SK-N-SH (cell line): ENCODE data around the gene RAB18. TPM values are rescaled to one million over a fixed set of nuclear protein-coding genes. Genes with fewer than 3 reads are reported as not detected.

ENCODE experiments used
- CTCF ChIA-PET: fragments of 300-600, 350-600 bp; formaldehyde crosslinking; extraction: SDS; loops from one replicate; lab custom pipeline; 2021; lab: Yijun Ruan, JAX
- POLR2A ChIA-PET: fragments of 350-600 bp; sonication (Branson Sonifier 250); formaldehyde crosslinking; extraction: SDS; loops from one replicate; lab custom pipeline; 2020; ENCODE audit warnings: antibody characterized with exemption, inconsistent platforms; lab: Yijun Ruan, JAX
- DNase-seq: peaks from one replicate; pipeline ENCODE4 v3.0.0; 2012
- H2AFZ ChIP-seq: fragments of 200-600 bp; sonication (generic); 2 replicates; pipeline ENCODE4 v1.8.1; 2016; ENCODE audit warnings: antibody characterized with exemption, mild to moderate bottlenecking, low read depth
- H3F3A ChIP-seq: fragments of 200-600 bp; sonication (generic); replicated peaks from 2 replicates; pipeline ENCODE3; 2016; ENCODE audit warnings: antibody characterized with exemption, mild to moderate bottlenecking; ENCODE audit not compliant: insufficient read depth
- H3K27ac ChIP-seq, 2 experiments: fragments of 200-500 bp in 1 of 2; fragments of 200-600 bp in 1 of 2; sonication (Bioruptor generic) in 1 of 2; sonication (generic), shearing (Covaris generic) in 1 of 2; 2 replicates each; pipeline versions ENCODE4 v1.5.1 to v1.6.1; 2014 to 2016; ENCODE audit warnings: low read depth in 2 of 2, inconsistent platforms in 1 of 2, low read length in 1 of 2, mild to moderate bottlenecking in 1 of 2, mixed read lengths in 1 of 2
- H3K27me3 ChIP-seq: fragments of 200-600 bp; sonication (generic), shearing (Covaris generic); 2 replicates; pipeline ENCODE4 v1.6.1; 2016; ENCODE audit warnings: mixed run types; ENCODE audit not compliant: insufficient read depth
- H3K36me3 ChIP-seq, 2 experiments: fragments of 200-500 bp in 1 of 2; fragments of 200-600 bp in 1 of 2; sonication (Bioruptor generic) in 1 of 2; sonication (generic) in 1 of 2; replicated peaks in 1 of 2; 2 replicates each; pipeline versions ENCODE3 to v1.5.1; 2014 to 2016; ENCODE audit warnings: low read length in 1 of 2, mild to moderate bottlenecking in 1 of 2; ENCODE audit not compliant: insufficient read depth in 2 of 2, control insufficient read depth in 1 of 2
- H3K4me1 ChIP-seq, 2 experiments: fragments of 200-500 bp in 1 of 2; fragments of 200-600 bp in 1 of 2; sonication (Bioruptor generic) in 1 of 2; sonication (generic), shearing (Covaris generic) in 1 of 2; 2 replicates each; pipeline versions ENCODE4 v1.5.1 to v1.6.1; 2014 to 2016; ENCODE audit warnings: low read depth in 1 of 2, low read length in 1 of 2, mixed run types in 1 of 2; ENCODE audit not compliant: insufficient read depth in 2 of 2, control insufficient read depth in 1 of 2
- H3K4me2 ChIP-seq: fragments of 200-600 bp; sonication (generic), shearing (Covaris generic); 2 replicates; pipeline ENCODE4 v1.6.1; 2017; ENCODE audit warnings: mixed run types
- H3K4me3 ChIP-seq, 2 experiments: fragments of 200-500 bp in 1 of 2; fragments of 200-600 bp in 1 of 2; sonication (Bioruptor generic) in 1 of 2; sonication (generic), shearing (Covaris generic) in 1 of 2; 2 replicates each; pipeline versions ENCODE4 v1.5.1 to v1.8.1; 2014 to 2016; ENCODE audit warnings: low read depth in 2 of 2, inconsistent platforms in 1 of 2, low read length in 1 of 2, mild to moderate bottlenecking in 1 of 2, mixed read lengths in 1 of 2, moderate library complexity in 1 of 2
- H3K79me2 ChIP-seq: fragments of 200-600 bp; sonication (generic); 2 replicates; pipeline ENCODE4 v1.8.1; 2017; ENCODE audit warnings: mild to moderate bottlenecking; ENCODE audit not compliant: insufficient read depth
- H3K9ac ChIP-seq: fragments of 200-600 bp; sonication (generic); 2 replicates; pipeline ENCODE4 v1.6.1; 2017; ENCODE audit warnings: mixed run types
- H3K9me2 ChIP-seq: fragments of 200-600 bp; sonication (generic); 2 replicates; pipeline ENCODE4 v1.6.1; 2017; ENCODE audit warnings: mixed run types
- H3K9me3 ChIP-seq: fragments of 200-600 bp; sonication (generic); 2 replicates; pipeline ENCODE4 v1.6.1; 2017; ENCODE audit warnings: mixed run types, mild to moderate bottlenecking, moderate library complexity
- H4K20me1 ChIP-seq: fragments of 200-600 bp; sonication (generic); 2 replicates; pipeline ENCODE4 v1.6.1; 2017; ENCODE audit warnings: mild to moderate bottlenecking, mixed run types; ENCODE audit not compliant: insufficient read depth
- CHD2 ChIP-seq: fragments of 150-350 bp; IDR thresholded peaks from 2 replicates; pipeline ENCODE4 v1.6.1; 2018; ENCODE audit warnings: low read length; ENCODE audit not compliant: partially characterized antibody
- ELF1 ChIP-seq: IDR thresholded peaks from 2 replicates; pipeline ENCODE4 v1.4.0; 2012
- EZH2phosphoT487 ChIP-seq: fragments of 200-600 bp; sonication (generic); IDR thresholded peaks from 2 replicates; pipeline ENCODE4 v1.6.1; 2017; ENCODE audit warnings: low read depth, mixed run types, mild to moderate bottlenecking, antibody characterized with exemption, moderate library complexity, borderline replicate concordance
- FOSL2 ChIP-seq: IDR thresholded peaks from 2 replicates; pipeline ENCODE4 v1.4.0; 2012; ENCODE audit warnings: low read depth, mild to moderate bottlenecking, moderate library complexity, borderline replicate concordance
- JUND ChIP-seq: IDR thresholded peaks from 2 replicates; pipeline ENCODE4 v1.4.0; 2012
- MXI1 ChIP-seq: IDR thresholded peaks from 2 replicates; pipeline ENCODE4 v1.6.1; 2012; ENCODE audit warnings: mild to moderate bottlenecking, low read depth, low read length, improper control_type of control experiment
- NFIC ChIP-seq: IDR thresholded peaks from 2 replicates; pipeline ENCODE4 v1.4.0; 2012; ENCODE audit warnings: borderline replicate concordance
- NRF1 ChIP-seq: IDR thresholded peaks from 2 replicates; pipeline ENCODE4 v1.6.1; 2012; ENCODE audit warnings: low read depth, mild to moderate bottlenecking, low read length
- POLR2AphosphoS5 ChIP-seq: IDR thresholded peaks from 2 replicates; pipeline ENCODE4 v1.6.1; 2012; ENCODE audit warnings: low read depth, low read length
- RCOR1 ChIP-seq: fragments of 150-350 bp; IDR thresholded peaks from 2 replicates; pipeline ENCODE4 v1.6.1; 2017; ENCODE audit warnings: antibody characterized with exemption, low read length
- RFX5 ChIP-seq: IDR thresholded peaks from 2 replicates; pipeline ENCODE4 v1.6.1; 2012; ENCODE audit warnings: mild to moderate bottlenecking, improper control_type of control experiment, low read length
- SMC3 ChIP-seq: IDR thresholded peaks from 2 replicates; pipeline ENCODE4 v1.6.1; 2012; ENCODE audit warnings: low read depth, low read length, improper control_type of control experiment
- TEAD4 ChIP-seq: IDR thresholded peaks from 2 replicates; pipeline ENCODE4 v1.4.0; 2012; ENCODE audit warnings: mild to moderate bottlenecking, borderline replicate concordance; ENCODE audit not compliant: insufficient read depth
- USF2 ChIP-seq: fragments of 150-350 bp; IDR thresholded peaks from 2 replicates; pipeline ENCODE4 v1.6.1; 2017; ENCODE audit warnings: antibody characterized with exemption, low read length, low read depth, borderline replicate concordance
- WGBS: methylation state at CpG from one replicate; pipeline ENCODE4 v1.1.6; 2017; ENCODE audit warnings: low lambda C conversion rate; 5-methylcytosine and 5-hydroxymethylcytosine counted together
- polyA plus RNA-seq, 3 experiments: library from polyadenylated mRNA; depleted of rRNA; stranded (reverse); fragments of >200 nt; gene quantifications; 2 replicates each; pipeline ENCODE4 v1.2.3, GENCODE V29; 2012
- TF ChIP-seq, protein P1 (sequence below): fragments of 200-600 bp; sonication (generic); IDR thresholded peaks from 2 replicates; pipeline ENCODE4 v1.6.1; 2017; ENCODE audit warnings: antibody characterized with exemption, mild to moderate bottlenecking, moderate library complexity

Gene RAB18
- polyA plus RNA-seq, 1 of the 3 experiments (the other 2 are of a cell fraction) = 10.2 TPM

DNA sequence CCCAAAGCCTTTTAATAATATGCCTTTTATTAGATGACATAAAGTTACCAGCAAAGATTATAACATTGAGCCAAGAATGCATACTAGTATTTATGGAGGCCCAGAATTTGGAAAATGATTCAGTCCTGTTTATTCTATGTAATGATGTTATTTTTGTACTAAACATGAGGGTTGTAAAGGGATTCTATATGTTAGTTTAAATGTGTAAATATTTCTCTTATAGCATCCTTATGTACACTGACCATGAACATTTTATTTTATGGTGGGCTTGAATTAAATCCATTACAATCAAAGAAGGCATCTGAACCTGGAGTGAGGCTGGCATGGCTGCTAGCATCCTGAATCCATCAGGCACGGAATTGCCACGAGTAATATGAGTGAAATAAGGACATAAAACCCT is 80.2 kb downstream of the RAB18 start:
- Histone ChIP-seq H3K79me2 (no peaks in the 10 kb centered on the region), H3K27me3 (no peaks in the 10 kb centered on the region; the same call in 1 of the 2 replicates), H3K4me1 (no peaks in the 10 kb centered on the region), H3K36me3 (no peaks in the 10 kb centered on the region), H4K20me1 (no peaks in the 10 kb centered on the region), H3K4me2 (no peak overlapping the region), H3K27ac (no peak overlapping the region), H3K9me2 (no peaks in the 10 kb centered on the region), H3K4me3 (no peak overlapping the region), H3F3A (no peaks in the 10 kb centered on the region), H3K9me3 (no peaks in the 10 kb centered on the region), H3K9ac (no peak overlapping the region), H2AFZ (no peak overlapping the region)
- TF ChIP-seq NFIC = no peak
- TF ChIP-seq TEAD4 = no peak
- no peak for TF ChIP-seq RCOR1
- no peak for TF ChIP-seq JUND
- TF ChIP-seq NRF1 = no peak
- no peak for TF ChIP-seq MXI1
- TF ChIP-seq ELF1 = no peak
- TF ChIP-seq, protein P1, sequence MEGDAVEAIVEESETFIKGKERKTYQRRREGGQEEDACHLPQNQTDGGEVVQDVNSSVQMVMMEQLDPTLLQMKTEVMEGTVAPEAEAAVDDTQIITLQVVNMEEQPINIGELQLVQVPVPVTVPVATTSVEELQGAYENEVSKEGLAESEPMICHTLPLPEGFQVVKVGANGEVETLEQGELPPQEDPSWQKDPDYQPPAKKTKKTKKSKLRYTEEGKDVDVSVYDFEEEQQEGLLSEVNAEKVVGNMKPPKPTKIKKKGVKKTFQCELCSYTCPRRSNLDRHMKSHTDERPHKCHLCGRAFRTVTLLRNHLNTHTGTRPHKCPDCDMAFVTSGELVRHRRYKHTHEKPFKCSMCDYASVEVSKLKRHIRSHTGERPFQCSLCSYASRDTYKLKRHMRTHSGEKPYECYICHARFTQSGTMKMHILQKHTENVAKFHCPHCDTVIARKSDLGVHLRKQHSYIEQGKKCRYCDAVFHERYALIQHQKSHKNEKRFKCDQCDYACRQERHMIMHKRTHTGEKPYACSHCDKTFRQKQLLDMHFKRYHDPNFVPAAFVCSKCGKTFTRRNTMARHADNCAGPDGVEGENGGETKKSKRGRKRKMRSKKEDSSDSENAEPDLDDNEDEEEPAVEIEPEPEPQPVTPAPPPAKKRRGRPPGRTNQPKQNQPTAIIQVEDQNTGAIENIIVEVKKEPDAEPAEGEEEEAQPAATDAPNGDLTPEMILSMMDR = no peak
- no peak for TF ChIP-seq RFX5
- no peak for TF ChIP-seq FOSL2
- TF ChIP-seq SMC3 = no peak
- no peak for TF ChIP-seq USF2
- no peak for TF ChIP-seq CHD2
- no peak for TF ChIP-seq EZH2phosphoT487
- TF ChIP-seq POLR2AphosphoS5 = no peak
- ChIA-PET CTCF (no interaction called here), POLR2A (interaction anchor here (1.0 kb wide), 1 partner anchor 11 kb away, joined by 4 read pairs; no protein-coding TSS in a partner anchor)
- 0% methylated on average over 2 of the region's 2 CpGs for WGBS
- DNase-seq = no peak

Other genes starting within 250 kb of the RAB18 start
- gene MKX, start 241.5 kb downstream of the RAB18 start, polyA plus RNA-seq (2012; rRNA removed) = not detected in 2 replicates